GOT3 (cell line): ENCODE results near the gene ALG10B.

ENCODE experiments used
- DNase-seq: peaks from one replicate; lab custom pipeline; 2025; ENCODE audit warnings: mixed read lengths; lab: John Stamatoyannopoulos, UW

Gene ALG10B

GRCh38 chr12:38374751-38375150 is 58.2 kb downstream of the ALG10B start:
- DNase-seq: no peak
